Activated B cell treated with CpG ODN at 0.5 μM for 24 hours (primary cell): ENCODE measurements around the gene GFOD2. TPM values are rescaled to one million over a fixed set of nuclear protein-coding genes. Genes with fewer than 3 reads are reported as not detected.

ENCODE experiments used
- ATAC-seq: fragments of 200-7000 bp; cut with Tn5 transposase; one replicate; pipeline ENCODE4 v1.10.0; 2021; ENCODE audit warnings: low read depth, mild to moderate bottlenecking, moderate library complexity
- CTCF ChIA-PET: fragments of 350-600 bp; sonication (Branson Sonifier 250); formaldehyde crosslinking; loops from one replicate; lab custom pipeline; 2021; ENCODE audit warnings: antibody characterized with exemption; lab: Charles Lee
- POLR2A ChIA-PET: fragments of 350-600 bp; sonication (Branson Sonifier 250); formaldehyde crosslinking; loops from one replicate; lab custom pipeline; 2021; ENCODE audit warnings: antibody characterized with exemption; lab: Charles Lee
- DNase-seq: peaks from one replicate; pipeline ENCODE4 v3.0.0; 2022
- H3K27ac Mint-ChIP-seq: one replicate; pipeline ENCODE4 v1.8.0; 2020; ENCODE audit warnings: mixed read lengths
- H3K27me3 Mint-ChIP-seq: one replicate; pipeline ENCODE4 v1.8.0; 2021; ENCODE audit warnings: mixed read lengths
- H3K36me3 Mint-ChIP-seq: one replicate; pipeline ENCODE4 v1.8.0; 2021; ENCODE audit warnings: low read depth, mixed read lengths
- H3K4me1 Mint-ChIP-seq: one replicate; pipeline ENCODE4 v1.8.0; 2021; ENCODE audit warnings: mixed read lengths
- H3K4me3 Mint-ChIP-seq: one replicate; pipeline ENCODE4 v1.8.0; 2020; ENCODE audit warnings: mild to moderate bottlenecking, mixed read lengths
- H3K9me3 Mint-ChIP-seq: one replicate; pipeline ENCODE4 v1.8.0; 2020; ENCODE audit warnings: mixed read lengths
- CTCF ChIP-seq: fragments of 200-600 bp; IDR thresholded peaks from one replicate; pipeline ENCODE4 v1.8.0; 2022; ENCODE audit warnings: antibody characterized with exemption, mild to moderate bottlenecking
- intact Hi-C: fragments of 100-400 bp; cut with micrococcal nuclease; formaldehyde crosslinking; loops from one replicate; pipeline ENCODE4 v1.15.1; 2024
- total RNA-seq: library from RNA; stranded (reverse); gene quantifications from 2 replicates; pipeline ENCODE4 v1.2.3, GENCODE V29; 2022

GFOD2 gene
- total RNA-seq, 1 donor from 2014 or later, result 12.6 TPM

DNA sequence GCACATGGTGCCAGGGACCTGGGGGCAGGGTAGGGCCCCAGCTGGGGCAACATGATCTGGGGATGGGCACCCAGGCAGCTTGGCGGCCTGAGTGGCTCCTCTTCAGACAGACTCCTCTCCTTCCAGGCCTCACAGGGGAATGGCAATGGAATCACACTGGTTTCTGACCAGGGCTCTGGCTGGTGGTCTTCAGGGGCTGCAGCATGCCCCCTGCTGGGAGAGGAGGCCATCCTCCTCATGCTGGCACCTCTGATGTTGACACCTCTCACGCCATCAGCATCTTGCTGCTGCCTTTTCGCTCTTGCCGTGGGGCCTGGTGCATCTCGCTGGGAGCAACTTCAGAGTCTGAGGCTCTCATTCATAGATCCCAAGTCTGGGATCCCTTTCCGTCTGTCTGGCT lies 11.2 kb upstream of the GFOD2 start:
- no peaks in the 10 kb centered on the region for H3K9me3 Mint-ChIP-seq
- no peak overlapping the region for H3K27ac Mint-ChIP-seq
- ChIA-PET POLR2A (no interaction called here), CTCF (no interaction called here)
- no peaks in the 10 kb centered on the region for H3K4me1 Mint-ChIP-seq
- H3K36me3 Mint-ChIP-seq, result peaks cover 75% of the 10 kb centered on the region
- TF ChIP-seq CTCF, result no peak
- H3K4me3 Mint-ChIP-seq, result no peak overlapping the region
- intact Hi-C loops, result no loop called here
- DNase-seq (no peak), ATAC-seq (no peak)
- no peaks in the 10 kb centered on the region for H3K27me3 Mint-ChIP-seq

GRCh38 chr16:67729636-67730248 lies 10.6 kb upstream of the GFOD2 start:
- no peaks in the 10 kb centered on the region for H3K9me3 Mint-ChIP-seq
- H3K36me3 Mint-ChIP-seq, result peaks cover 78% of the 10 kb centered on the region
- no peaks in the 10 kb centered on the region for H3K4me1 Mint-ChIP-seq
- intact Hi-C loops, result no loop called here
- no peak for ATAC-seq
- ChIA-PET POLR2A (interaction anchor here (0.5 kb wide), 1 partner anchor 24 kb away, joined by 4 read pairs; no protein-coding TSS in a partner anchor), CTCF (no interaction called here)
- no peak overlapping the region for H3K27ac Mint-ChIP-seq
- no peak for DNase-seq
- no peak overlapping the region for H3K4me3 Mint-ChIP-seq
- H3K27me3 Mint-ChIP-seq, result no peaks in the 10 kb centered on the region
- TF ChIP-seq CTCF, result no peak

DNA sequence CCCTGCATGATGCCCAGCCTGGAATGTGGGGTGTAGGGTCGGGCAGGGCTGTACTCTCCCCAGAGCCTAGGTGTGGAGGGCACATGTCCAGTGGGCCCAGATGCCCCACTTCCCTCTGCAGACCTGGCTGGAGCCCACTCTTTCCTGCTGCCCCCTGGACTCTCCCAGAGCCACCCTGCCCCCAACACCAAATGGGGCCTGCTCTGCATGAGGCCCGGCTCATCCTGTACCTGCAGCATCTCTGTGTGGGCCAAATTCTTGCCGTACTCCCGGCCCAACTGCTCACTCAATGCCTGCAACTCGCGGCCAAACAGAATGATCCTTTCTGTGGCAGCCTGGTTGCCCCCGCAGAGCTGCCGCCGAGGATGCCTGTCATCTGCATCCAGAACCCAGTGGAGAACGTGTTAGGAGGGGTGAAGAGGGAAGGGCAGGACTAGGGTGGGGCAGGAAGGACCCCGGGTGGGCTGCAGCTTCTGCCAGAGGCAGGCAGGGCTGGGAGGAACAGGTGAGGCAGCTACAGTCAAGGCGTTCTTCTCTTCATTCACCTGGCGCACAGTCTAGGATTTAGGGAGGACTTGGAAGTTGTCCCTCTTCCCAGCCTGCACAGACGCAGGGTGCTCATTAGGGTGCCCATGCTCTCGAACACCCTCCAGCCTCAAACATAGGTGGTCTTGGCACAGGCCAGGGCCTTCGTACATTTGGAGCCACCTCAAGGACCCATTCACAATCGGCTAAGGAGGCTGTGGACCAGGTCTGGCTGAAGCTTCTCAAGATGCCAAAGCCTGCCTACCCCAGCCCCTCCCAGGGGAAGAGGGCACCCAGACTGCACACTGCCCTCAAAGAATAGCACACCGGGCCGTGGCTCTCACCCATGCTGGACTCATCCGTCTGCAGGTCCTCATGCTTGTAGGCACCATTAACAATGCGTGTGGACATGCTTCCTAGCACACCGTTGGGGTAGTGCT lies 8.7 kb upstream of the GFOD2 start:
- no peaks in the 10 kb centered on the region for H3K9me3 Mint-ChIP-seq
- CTCF ChIA-PET, result no interaction called here

GRCh38 chr16:67726106-67727034 lies 7.3 kb upstream of the GFOD2 start:
- intact Hi-C loops, result no loop called here
- ChIA-PET POLR2A (no interaction called here), CTCF (no interaction called here)
- TF ChIP-seq CTCF, result no peak
- DNase-seq (no peak), ATAC-seq (no peak)
- peaks cover 62% of the 10 kb centered on the region for H3K36me3 Mint-ChIP-seq
- no peaks in the 10 kb centered on the region for H3K9me3 Mint-ChIP-seq
- H3K27me3 Mint-ChIP-seq, result no peaks in the 10 kb centered on the region
- no peak overlapping the region for H3K27ac Mint-ChIP-seq
- peaks cover 5% of the 10 kb centered on the region for H3K4me1 Mint-ChIP-seq
- H3K4me3 Mint-ChIP-seq, result no peak overlapping the region

More for the DNA sequence above, 8.7 kb upstream of the GFOD2 start:
- POLR2A ChIA-PET, result interaction anchor here (1.8 kb wide), 1 partner anchor 9 kb away, joined by 4 read pairs; the partner anchor contains the start of gene GFOD2
- TF ChIP-seq CTCF, result no peak
- Mint-ChIP-seq H3K27ac (no peak overlapping the region), H3K4me1 (peaks cover 5% of the 10 kb centered on the region), H3K4me3 (no peak overlapping the region), H3K27me3 (no peaks in the 10 kb centered on the region), H3K36me3 (peaks cover 73% of the 10 kb centered on the region)
- intact Hi-C loops, result no loop called here
- DNase-seq (no peak), ATAC-seq (no peak)
